HG02571 (cell line): ENCODE data around the gene GABARAP.

ENCODE experiments used
- ATAC-seq: cut with Tn5 transposase; IDR thresholded peaks from one replicate; pipeline ENCODE4 v1.9.1; 2021; ENCODE audit warnings: mild to moderate bottlenecking, moderate library complexity; ENCODE audit not compliant: unreplicated experiment

GABARAP gene

DNA sequence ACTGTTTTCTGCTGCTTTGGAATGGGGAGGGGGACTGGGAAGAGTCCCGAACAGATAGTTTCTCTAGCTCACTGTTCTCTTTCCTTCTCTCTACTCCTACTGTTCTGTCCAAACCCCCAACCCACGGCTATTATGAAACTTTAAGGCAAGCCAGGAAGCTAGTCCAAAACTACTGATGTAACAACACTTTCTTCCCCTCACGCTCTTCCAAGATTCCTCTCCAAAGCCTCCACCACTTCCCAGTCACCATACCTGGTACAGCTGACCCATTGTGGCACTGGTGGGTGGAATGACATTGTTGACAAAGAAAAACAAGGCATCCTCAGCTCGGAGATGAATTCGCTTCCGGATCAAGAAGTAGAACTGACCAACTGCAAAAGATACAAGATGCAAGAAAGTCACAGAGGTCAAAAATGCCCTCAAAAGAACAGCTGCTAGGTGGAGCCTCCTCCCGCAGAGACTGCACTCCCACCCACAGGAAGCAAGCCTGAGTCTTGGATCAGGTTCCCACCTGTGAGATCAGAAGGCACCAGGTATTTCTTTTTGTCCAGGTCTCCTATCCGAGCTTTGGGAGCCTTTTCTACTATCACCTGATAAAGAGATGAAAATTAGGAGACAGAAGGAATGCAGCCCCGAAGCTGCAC, 1.0 kb downstream of the GABARAP start:
- no peak for ATAC-seq

GRCh38 chr17:7240375-7240774, 1.9 kb downstream of the GABARAP start:
- ATAC-seq: no peak

GRCh38 chr17:7239091-7240027, 2.9 kb downstream of the GABARAP start, which contains the start of gene PHF23:
TSS of gene PHF23 (minus strand) at chr17:7239457. CDS start at chr17:7239279, 178 bp downstream.
- peak; percentile 48 for ATAC-seq

- ATAC-seq: no peak
These were observed 3.7 kb downstream of the GABARAP start for GRCh38 chr17:7238420-7239090.

- ATAC-seq: no peak
These were observed 4.4 kb downstream of the GABARAP start for GRCh38 chr17:7237761-7238419.

GRCh38 chr17:7237266-7237760, 4.9 kb downstream of the GABARAP start:
- no peak for ATAC-seq

- no peak for ATAC-seq
These were observed 5.4 kb downstream of the GABARAP start for GRCh38 chr17:7236808-7237207.

DNA sequence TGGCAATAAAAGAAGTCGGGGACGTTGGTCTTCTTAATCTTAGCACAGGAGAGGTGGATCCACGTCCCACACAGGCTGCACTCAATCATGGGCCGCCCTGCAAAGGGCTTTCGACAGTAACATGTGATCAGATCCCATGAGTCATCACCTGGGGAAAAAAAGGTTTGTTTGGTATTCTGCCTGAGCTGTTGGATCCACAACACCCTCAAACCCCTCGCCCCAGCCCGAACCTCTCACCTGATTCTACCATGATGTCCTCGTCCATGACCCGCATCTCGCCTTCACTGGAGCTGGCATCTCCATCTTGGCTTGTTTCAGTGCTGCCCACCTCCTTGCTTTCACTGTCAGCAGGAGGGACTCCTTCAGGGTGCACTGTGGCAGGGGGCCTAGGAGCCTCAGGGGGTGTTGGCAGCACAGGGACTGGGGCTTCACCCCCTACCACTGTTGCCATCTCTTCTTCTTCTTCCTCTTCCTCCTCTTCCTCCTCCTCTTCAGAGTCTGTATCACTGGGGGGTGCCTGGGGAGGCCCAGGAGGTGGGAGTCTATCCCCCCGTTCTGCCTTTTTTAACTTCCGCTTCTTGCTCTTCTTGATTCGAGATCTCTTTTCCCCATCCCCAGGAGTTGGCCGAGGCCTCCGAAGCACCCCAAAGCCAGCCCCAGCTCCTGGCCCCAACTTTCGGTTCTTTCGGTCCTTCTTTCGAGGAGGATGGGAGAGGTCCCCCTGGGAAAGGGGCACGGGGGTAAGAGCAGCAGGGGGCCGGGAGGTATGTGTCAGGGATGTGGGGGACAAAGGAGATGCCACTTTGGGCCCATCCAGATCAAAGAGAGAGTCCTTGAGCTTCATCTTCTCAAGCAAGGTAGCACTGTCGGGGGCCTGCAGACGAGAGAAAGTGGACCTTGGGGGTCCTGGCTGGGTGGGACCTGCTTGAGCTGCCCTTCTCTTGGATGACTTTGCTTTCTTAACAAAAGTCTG, 6.3 kb downstream of the GABARAP start:
- ATAC-seq: no peak

- ATAC-seq: peak; percentile 46
These were observed 7.9 kb downstream of the GABARAP start, which contains the start of gene DVL2 for GRCh38 chr17:7234083-7234951. TSS of gene DVL2 (minus strand) at chr17:7234517. CDS start at chr17:7234262, 255 bp downstream.

DNA sequence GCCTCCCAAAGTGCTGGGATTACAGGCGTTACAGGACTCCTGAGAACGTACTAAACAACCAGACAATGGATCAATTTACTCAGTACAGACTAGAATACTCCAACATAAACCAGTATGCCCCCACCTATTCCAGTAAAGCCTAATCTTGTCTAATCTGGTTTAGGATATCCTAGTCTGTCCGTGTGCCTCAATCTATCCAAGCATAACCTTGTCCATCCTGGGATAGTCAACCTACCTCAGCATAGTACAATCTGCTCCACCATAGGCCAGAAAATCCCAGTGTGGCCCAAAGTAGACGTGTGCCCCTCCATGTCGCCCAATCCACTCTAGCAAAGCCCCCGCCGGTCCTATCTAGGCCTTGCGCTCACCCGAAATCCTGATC, 8.6 kb downstream of the GABARAP start:
- no peak for ATAC-seq

GRCh38 chr17:7232114-7232513, 10.1 kb downstream of the GABARAP start:
- no peak for ATAC-seq

DNA sequence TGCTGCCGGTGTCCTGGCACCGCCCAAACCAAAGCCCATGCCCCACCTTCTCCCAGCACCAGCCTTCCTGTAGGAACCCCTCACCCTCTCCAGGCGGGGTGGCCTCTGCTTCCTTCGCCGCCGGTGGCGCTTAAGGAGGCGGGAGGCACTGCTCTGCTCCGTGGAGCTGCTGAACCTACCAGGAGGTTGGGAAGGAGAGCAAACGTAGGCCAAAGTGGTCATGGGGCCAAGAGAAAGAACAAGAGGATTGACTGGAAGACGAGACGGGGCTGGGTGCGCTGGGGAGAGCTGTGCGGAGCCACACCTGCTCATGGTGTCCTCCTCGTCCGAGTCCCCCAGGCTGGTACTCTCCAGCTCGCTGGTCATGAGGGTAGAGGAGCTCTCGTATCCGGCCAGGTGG, 12.7 kb downstream of the GABARAP start:
- ATAC-seq: no peak

GRCh38 chr17:7228920-7229319, 13.3 kb downstream of the GABARAP start:
- ATAC-seq: no peak

GRCh38 chr17:7226721-7227710, 15.2 kb downstream of the GABARAP start:
- no peak for ATAC-seq

DNA sequence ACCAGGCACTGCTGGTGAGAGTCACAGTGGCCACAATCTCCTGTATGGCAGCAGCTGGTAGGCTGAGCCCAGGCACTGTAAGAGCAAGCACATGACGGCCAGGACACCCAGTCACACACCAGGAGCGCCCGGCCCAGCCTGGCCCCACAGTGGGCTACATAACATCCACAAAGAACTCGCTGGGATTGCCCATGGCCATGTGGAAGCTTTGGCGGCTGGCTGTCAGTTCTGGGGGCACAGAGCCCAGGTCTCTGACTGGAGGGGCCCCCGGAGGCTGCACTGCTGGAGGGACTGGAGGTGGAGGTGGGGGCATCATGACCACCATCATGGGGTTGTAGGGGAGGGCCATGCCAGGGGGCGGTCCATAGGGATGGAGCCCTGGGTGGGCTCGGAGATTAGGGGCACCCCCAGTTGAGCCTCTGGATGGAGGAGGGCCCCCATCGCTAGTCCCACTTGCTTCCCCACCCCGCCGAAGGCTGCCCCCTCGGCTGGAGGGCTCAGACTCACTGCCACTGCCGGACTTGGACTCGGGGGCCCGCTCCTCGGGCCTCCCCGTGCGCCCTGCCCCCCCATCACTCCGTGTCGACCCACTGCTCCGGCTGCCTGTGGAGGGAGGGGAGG, 16.4 kb downstream of the GABARAP start:
- no peak for ATAC-seq

DNA sequence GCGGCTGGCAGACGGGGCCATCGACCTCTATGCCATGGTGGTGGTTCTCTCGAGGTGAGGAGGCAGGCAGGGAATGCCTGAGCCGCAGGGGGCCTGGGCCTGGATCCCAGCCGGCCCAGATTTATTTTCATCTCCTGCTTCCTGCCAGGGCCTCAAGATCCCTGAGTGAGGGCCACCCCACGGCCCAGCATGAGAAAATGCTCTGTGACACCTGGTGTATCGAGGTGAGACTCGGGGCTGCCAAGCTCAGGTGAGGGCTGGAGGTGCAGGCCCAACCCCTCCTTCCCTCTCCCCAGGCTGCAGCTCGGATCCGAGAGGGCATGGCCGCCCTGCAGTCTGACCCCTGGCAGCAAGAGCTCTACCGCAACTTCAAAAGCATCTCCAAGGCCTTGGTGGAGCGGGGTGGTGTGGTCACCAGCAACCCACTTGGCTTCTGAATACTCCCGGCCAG, 17.6 kb downstream of the GABARAP start:
- no peak for ATAC-seq

DNA sequence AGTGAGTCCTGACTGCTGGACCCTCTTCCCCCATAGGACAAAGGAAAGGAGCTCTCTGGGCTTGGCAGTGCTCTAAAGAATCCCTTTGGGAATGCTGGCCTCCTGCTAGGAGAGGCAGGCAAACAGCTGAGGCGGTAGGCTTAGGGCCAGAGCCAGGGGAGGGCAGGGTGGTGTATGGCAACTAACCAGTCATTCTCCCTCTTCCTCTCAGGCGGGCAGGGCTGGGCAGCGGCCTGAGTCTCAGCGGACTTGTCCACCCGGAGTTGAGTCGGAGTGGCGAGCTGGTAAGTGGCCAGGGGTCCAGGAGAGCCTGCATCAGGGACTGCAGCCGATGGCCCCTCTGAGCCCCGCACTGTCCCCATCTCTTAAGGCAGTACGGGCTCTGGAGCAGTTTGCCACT, 18.1 kb downstream of the GABARAP start:
- no peak for ATAC-seq
